Fibroblast of lung (primary cell): ENCODE measurements around the gene ZNF582.

Source experiments
- CTCF ChIP-seq, 2 donors: IDR thresholded peaks in 1 of 2; conservative IDR thresholded peaks in 1 of 2; 1 replicate in 1 of 2; 2 replicates in 1 of 2; pipeline ENCODE4 v1.5.1; 2011 to 2012; ENCODE audit warnings: low read length in 2 of 2, control low read depth in 1 of 2, inconsistent platforms in 1 of 2, low read depth in 1 of 2, mild to moderate bottlenecking in 1 of 2
- EZH2 ChIP-seq: IDR thresholded peaks from 2 replicates; pipeline ENCODE4 v1.5.1; 2012; ENCODE audit warnings: low read length, control low read depth, mild to moderate bottlenecking; ENCODE audit errors: missing control alignments

GRCh38 chr19:56341948-56342347, 51.4 kb downstream of the ZNF582 start:
- TF ChIP-seq CTCF (conservative IDR thresholded peaks at IDR 0.05 in 1 of 2, IDR thresholded peaks at IDR 0.05 in 1 of 2; ENCODE audit: low read depth in 1 of 2, low read length in 2 of 2) (no peak), EZH2 (no peak)
